ENCODE data around the gene TTC31.

TTC31 gene

GRCh38 chr2:74482801-74483674 lies at the start of gene TTC31, which contains the start of gene CCDC142:
TTC31 (plus strand) TSS chr2:74483081; CDS start chr2:74483096, 15 bp downstream.
CCDC142 (minus strand) TSS chr2:74482998; CDS start chr2:74482837, 161 bp downstream.
- peak within 1 kb of the TSS; percentile 97 for H3K4me3 ChIP-seq (ENCODE audit: low read length)
- TF ChIP-seq CTCF (IDR thresholded peaks at IDR 0.05; ENCODE audit: insufficient read depth, low read depth, low read length, missing control alignments) = peak; percentile 92
- peak; percentile 96 for DNase-seq (ENCODE audit: low read depth)

GRCh38 chr2:74436111-74436805 lies 46.6 kb upstream of the TTC31 start:
- no peak for TF ChIP-seq CTCF (IDR thresholded peaks at IDR 0.05; ENCODE audit: insufficient read depth, low read depth, low read length, missing control alignments)
- no peak for DNase-seq (ENCODE audit: low read depth)
- no peak overlapping the region for H3K4me3 ChIP-seq (ENCODE audit: low read length)

- no peak overlapping the region for H3K4me3 ChIP-seq (ENCODE audit: low read length)
- DNase-seq (ENCODE audit: low read depth) = no peak
- TF ChIP-seq CTCF (IDR thresholded peaks at IDR 0.05; ENCODE audit: insufficient read depth, low read depth, low read length, missing control alignments) = no peak
Observed at GRCh38 chr2:74436848-74437695, 45.8 kb upstream of the TTC31 start.

- H3K4me3 ChIP-seq (ENCODE audit: low read length) = no peak overlapping the region
- TF ChIP-seq CTCF (IDR thresholded peaks at IDR 0.05; ENCODE audit: insufficient read depth, low read depth, low read length, missing control alignments) = no peak
- no peak for DNase-seq (ENCODE audit: low read depth)
Observed at GRCh38 chr2:74438248-74438647, 44.6 kb upstream of the TTC31 start.

- H3K4me3 ChIP-seq (ENCODE audit: low read length) = peak overlapping the region; percentile 72
- TF ChIP-seq CTCF (IDR thresholded peaks at IDR 0.05; ENCODE audit: insufficient read depth, low read depth, low read length, missing control alignments) = no peak
- no peak for DNase-seq (ENCODE audit: low read depth)
Observed at GRCh38 chr2:74439373-74439772, 43.5 kb upstream of the TTC31 start.

GRCh38 chr2:74439803-74440377 lies 43.0 kb upstream of the TTC31 start:
- TF ChIP-seq CTCF (IDR thresholded peaks at IDR 0.05; ENCODE audit: insufficient read depth, low read depth, low read length, missing control alignments) = no peak
- H3K4me3 ChIP-seq (ENCODE audit: low read length) = peak overlapping the region; percentile 72
- DNase-seq (ENCODE audit: low read depth) = no peak
